NCI-H2081 treated with DMSO at 0.1 percent for 48 hours (cell line): ENCODE data around the gene MORC3.
"Not testable (repeated sequence)": the region's sequence is repeated elsewhere in the genome, so short reads cannot be mapped to it uniquely, and the experiment has no call there.

ENCODE experiments used
- DNase-seq: peaks from one replicate; lab custom pipeline; 2025; lab: John Stamatoyannopoulos, UW

Gene MORC3

GRCh38 chr21:36322083-36322424 lies 2.1 kb downstream of the MORC3 start:
- no peak for DNase-seq

GRCh38 chr21:36323032-36323431 lies 3.0 kb downstream of the MORC3 start:
- DNase-seq: no peak

GRCh38 chr21:36325373-36326010 lies 5.5 kb downstream of the MORC3 start:
- DNase-seq: no peak

- DNase-seq: no peak
Measured at GRCh38 chr21:36330904-36331303, 10.9 kb downstream of the MORC3 start.

- DNase-seq: no peak
Measured at GRCh38 chr21:36337099-36337509, 17.1 kb downstream of the MORC3 start.

GRCh38 chr21:36338975-36339374 lies 19.0 kb downstream of the MORC3 start:
- DNase-seq: no peak

- not testable (repeated sequence) for DNase-seq
Measured at GRCh38 chr21:36342581-36342980, 22.6 kb downstream of the MORC3 start.

GRCh38 chr21:36344931-36345330 lies 24.9 kb downstream of the MORC3 start:
- DNase-seq: no peak

GRCh38 chr21:36347278-36347961 lies 27.4 kb downstream of the MORC3 start:
- no peak for DNase-seq

GRCh38 chr21:36347962-36348328 lies 27.9 kb downstream of the MORC3 start:
- DNase-seq: no peak

GRCh38 chr21:36349315-36349714 lies 29.3 kb downstream of the MORC3 start:
- no peak for DNase-seq

- DNase-seq: no peak
Measured at GRCh38 chr21:36350282-36350910, 30.4 kb downstream of the MORC3 start.

- no peak for DNase-seq
Measured at GRCh38 chr21:36354918-36355680, 35.1 kb downstream of the MORC3 start.

- DNase-seq: no peak
Measured at GRCh38 chr21:36355868-36356267, 35.9 kb downstream of the MORC3 start.

- DNase-seq: no peak
Measured at GRCh38 chr21:36359185-36359584, 39.2 kb downstream of the MORC3 start.

- DNase-seq: no peak
Measured at GRCh38 chr21:36369064-36369685, 49.2 kb downstream of the MORC3 start.

GRCh38 chr21:36375994-36376393 lies 56.0 kb downstream of the MORC3 start:
- no peak for DNase-seq

GRCh38 chr21:36377391-36377842 lies 57.4 kb downstream of the MORC3 start:
- DNase-seq: no peak

- no peak for DNase-seq
Measured at GRCh38 chr21:36379251-36379650, 59.3 kb downstream of the MORC3 start.

- DNase-seq: no peak
Measured at GRCh38 chr21:36381841-36382589, 62.0 kb downstream of the MORC3 start.

- DNase-seq: not testable (repeated sequence)
Measured at GRCh38 chr21:36382722-36383121, 62.7 kb downstream of the MORC3 start.

- no peak for DNase-seq
Measured at GRCh38 chr21:36384885-36385232, 64.9 kb downstream of the MORC3 start.
